GM19035 (cell line): Measurements from ENCODE around the gene SDK1.
"Not testable (repeated sequence)": the region's sequence is repeated elsewhere in the genome, so short reads cannot be mapped to it uniquely, and the experiment has no call there.

ENCODE experiments used
- ATAC-seq: cut with Tn5 transposase; IDR thresholded peaks from one replicate; pipeline ENCODE4 v1.9.1; 2021; ENCODE audit not compliant: unreplicated experiment

Gene SDK1

GRCh38 chr7:4226524-4226882, 925.5 kb downstream of the SDK1 start:
- no peak for ATAC-seq

- no peak for ATAC-seq
These were observed 926.3 kb downstream of the SDK1 start for GRCh38 chr7:4227105-4228010.

- ATAC-seq = no peak
These were observed 929.3 kb downstream of the SDK1 start for GRCh38 chr7:4230352-4230751.

GRCh38 chr7:4233146-4233545, 932.1 kb downstream of the SDK1 start:
- ATAC-seq = no peak

GRCh38 chr7:4233621-4234497, 932.8 kb downstream of the SDK1 start:
- ATAC-seq = no peak

GRCh38 chr7:4234498-4234855, 933.4 kb downstream of the SDK1 start:
- no peak for ATAC-seq

GRCh38 chr7:4234886-4235285, 933.8 kb downstream of the SDK1 start:
- ATAC-seq = no peak

GRCh38 chr7:4235596-4235995, 934.5 kb downstream of the SDK1 start:
- ATAC-seq = no peak

GRCh38 chr7:4236389-4236788, 935.3 kb downstream of the SDK1 start:
- ATAC-seq = no peak

GRCh38 chr7:4236873-4237272, 935.8 kb downstream of the SDK1 start:
- ATAC-seq = not testable (repeated sequence)

GRCh38 chr7:4237296-4238235, 936.5 kb downstream of the SDK1 start:
- ATAC-seq = no peak

- ATAC-seq = no peak
These were observed 937.8 kb downstream of the SDK1 start for GRCh38 chr7:4238861-4239260.

- ATAC-seq = no peak
These were observed 939.0 kb downstream of the SDK1 start for GRCh38 chr7:4240042-4240441.

- no peak for ATAC-seq
These were observed 939.7 kb downstream of the SDK1 start for GRCh38 chr7:4240520-4241303.

GRCh38 chr7:4241304-4241612, 940.2 kb downstream of the SDK1 start:
- no peak for ATAC-seq

GRCh38 chr7:4241791-4242190, 940.7 kb downstream of the SDK1 start:
- no peak for ATAC-seq

GRCh38 chr7:4242706-4243105, 941.7 kb downstream of the SDK1 start:
- ATAC-seq = no peak

- ATAC-seq = no peak
These were observed 943.0 kb downstream of the SDK1 start for GRCh38 chr7:4244041-4244440.

- no peak for ATAC-seq
These were observed 943.6 kb downstream of the SDK1 start for GRCh38 chr7:4244635-4245034.

GRCh38 chr7:4245135-4245865, 944.2 kb downstream of the SDK1 start:
- no peak for ATAC-seq
